ENCODE data around the gene TIMM50.
"Not testable (repeated sequence)": the region's sequence is repeated elsewhere in the genome, so short reads cannot be mapped to it uniquely, and the experiment has no call there.

The TIMM50 gene

DNA sequence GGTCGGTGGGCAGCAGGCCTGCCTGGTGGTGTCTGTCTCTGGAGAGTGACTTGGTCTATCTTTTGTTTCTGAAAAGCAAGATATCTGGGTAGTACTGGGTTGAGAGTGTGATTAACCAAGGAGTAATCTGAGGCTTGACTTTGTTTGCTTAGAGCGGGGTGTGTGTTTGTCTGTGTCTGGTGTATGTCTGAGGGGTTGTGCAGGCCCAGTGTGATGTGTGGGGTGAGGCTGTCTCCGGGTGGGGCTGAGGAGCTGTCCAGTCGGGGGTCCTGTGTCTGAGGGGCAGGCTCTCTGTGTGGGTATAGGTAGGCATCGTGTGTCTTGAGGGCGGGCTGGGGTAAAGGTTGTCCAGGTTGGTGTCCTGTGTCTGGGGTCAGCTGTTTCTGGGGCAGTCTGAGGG is 11.1 kb upstream of the TIMM50 start:
- no peak for DNase-seq (ENCODE audit: low read depth)

GRCh38 chr19:39470724-39471339 is 9.8 kb upstream of the TIMM50 start:
- no peak for DNase-seq (ENCODE audit: low read depth)

DNA sequence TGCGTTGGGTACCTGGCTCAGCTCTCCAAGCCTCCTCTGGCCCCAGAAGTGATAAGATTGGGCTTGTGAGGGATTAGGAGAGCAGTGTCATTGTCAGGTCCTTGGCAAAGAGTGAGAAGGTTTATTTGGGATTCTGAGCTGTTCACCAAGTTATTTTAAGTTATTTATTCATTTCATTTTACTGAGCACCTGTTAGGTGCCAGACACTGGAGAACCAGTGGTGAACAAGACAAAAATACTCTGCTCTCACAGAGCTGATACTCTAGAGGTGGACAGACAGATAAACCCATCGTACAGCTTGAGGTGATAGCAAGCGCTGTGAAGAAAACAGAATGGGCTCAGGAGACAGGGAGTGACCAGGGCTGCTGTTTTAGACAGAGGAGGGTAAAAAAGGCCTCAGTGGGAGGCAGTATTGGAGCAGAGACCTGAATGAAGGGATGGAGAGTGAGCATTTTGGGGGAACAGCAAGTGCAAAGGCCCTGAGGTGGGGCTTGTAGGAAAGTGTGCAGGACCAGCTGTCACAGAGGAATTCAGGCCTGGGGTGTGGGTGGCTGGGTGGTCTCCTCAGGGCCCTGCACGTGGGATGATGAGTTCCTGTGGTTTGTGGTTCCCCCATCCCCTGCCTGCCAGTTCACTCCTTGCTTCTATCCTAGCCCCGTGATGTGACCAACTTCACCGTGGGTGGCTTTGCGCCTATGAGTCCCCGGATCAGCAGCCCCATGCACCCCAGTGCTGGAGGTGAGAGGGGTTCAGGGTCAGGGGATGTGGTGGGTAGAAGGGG is 8.7 kb upstream of the TIMM50 start:
- no peak for DNase-seq (ENCODE audit: low read depth)

- no peak for DNase-seq (ENCODE audit: low read depth)
These were observed 7.7 kb upstream of the TIMM50 start for GRCh38 chr19:39472746-39473442.

- no peak for DNase-seq (ENCODE audit: low read depth)
These were observed 7.1 kb upstream of the TIMM50 start for GRCh38 chr19:39473443-39473960.

- DNase-seq (ENCODE audit: low read depth): peak; percentile 53
These were observed 6.5 kb upstream of the TIMM50 start for GRCh38 chr19:39474139-39474620.

- no peak for DNase-seq (ENCODE audit: low read depth)
These were observed 4.9 kb upstream of the TIMM50 start for GRCh38 chr19:39475748-39476147.

DNA sequence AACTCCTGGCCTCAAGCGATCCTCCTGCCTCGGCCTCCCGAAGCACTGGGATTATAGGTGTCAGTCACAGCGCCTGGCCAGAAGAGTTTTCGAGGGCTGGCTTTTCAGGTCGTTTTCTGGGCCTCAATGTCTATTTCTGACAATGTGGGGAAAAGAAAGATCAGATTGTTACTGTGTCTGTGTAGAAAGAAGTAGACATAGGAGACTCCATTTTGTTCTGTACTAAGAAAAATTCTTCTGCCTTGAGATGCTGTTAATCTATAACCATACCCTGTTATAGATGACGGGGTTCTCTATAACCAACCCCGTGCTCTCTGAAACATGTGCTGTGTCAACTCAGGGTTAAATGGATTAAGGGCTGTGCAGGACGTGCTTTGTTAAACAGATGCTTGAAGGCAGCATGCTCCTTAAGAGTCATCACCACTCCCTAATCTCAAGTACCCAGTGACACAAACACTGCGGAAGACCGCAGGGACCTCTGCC is 1.3 kb upstream of the TIMM50 start:
- DNase-seq (ENCODE audit: low read depth): not testable (repeated sequence)

DNA sequence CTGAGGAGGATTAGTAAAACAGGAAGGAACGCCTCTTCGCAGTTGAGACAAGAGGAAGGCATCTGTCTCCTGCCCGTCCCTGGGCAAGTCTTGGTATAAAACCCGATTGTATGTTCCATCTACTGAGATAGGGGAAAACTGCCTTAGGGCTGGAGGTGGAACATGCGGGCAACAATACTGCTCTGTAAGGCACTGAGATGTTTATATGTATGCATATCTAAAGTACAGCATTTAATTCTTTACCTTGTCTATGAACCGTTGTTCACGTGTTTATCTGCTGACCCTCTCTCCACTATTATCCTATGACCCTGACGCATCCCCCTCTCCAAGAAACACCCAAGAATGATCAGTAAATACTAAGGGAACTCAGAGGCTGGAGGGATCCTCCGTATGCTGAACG is 722 bp upstream of the TIMM50 start:
- no peak for DNase-seq (ENCODE audit: low read depth)

GRCh38 chr19:39481229-39481545 is 549 bp downstream of the TIMM50 start:
- DNase-seq (ENCODE audit: low read depth): no peak

- no peak for DNase-seq (ENCODE audit: low read depth)
These were observed 1.0 kb downstream of the TIMM50 start for GRCh38 chr19:39481676-39482075.

DNA sequence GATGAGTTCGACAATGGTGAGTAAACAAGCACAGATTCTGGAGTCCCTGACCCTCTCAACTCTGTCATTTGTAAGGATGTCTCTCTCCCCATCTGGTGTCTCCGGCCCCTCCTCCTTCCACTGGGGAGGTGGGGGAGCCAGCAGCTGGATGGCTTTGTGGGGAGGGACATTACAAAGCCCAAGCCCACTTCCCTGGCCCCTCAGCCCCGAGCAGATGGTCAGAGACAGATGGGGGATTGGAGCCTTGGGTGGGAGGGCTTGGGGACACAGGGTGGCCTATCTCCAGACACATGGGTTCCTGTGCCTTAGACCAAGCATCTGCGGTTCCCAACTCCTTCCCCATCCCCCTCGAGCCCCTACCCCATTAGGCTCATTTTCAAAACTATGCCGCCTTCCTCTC is 2.5 kb downstream of the TIMM50 start:
- DNase-seq (ENCODE audit: low read depth): no peak

DNA sequence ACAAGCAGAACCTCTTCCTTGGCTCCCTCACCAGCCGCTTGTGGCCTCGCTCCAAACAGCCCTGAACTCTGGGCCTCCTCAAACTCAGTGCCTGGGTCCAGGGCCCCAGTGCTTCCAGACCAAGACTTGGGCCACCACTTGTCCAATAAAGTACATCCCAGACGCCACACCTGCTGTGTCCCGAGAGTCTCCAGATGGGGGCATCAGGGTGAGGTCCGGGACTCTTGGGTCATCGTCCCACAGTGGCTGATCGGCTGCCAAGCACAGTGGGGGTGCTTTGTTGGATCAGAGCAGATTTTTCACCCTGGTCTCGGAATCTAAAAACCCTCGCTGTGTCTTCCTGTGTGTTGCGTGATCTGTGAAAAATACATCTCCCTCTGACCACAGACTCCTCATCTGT is 9.1 kb downstream of the TIMM50 start:
- DNase-seq (ENCODE audit: low read depth): no peak

- DNase-seq (ENCODE audit: low read depth): no peak
These were observed 11.6 kb downstream of the TIMM50 start for GRCh38 chr19:39492225-39492624.

- no peak for DNase-seq (ENCODE audit: low read depth)
These were observed 12.2 kb downstream of the TIMM50 start for GRCh38 chr19:39492788-39493187.

DNA sequence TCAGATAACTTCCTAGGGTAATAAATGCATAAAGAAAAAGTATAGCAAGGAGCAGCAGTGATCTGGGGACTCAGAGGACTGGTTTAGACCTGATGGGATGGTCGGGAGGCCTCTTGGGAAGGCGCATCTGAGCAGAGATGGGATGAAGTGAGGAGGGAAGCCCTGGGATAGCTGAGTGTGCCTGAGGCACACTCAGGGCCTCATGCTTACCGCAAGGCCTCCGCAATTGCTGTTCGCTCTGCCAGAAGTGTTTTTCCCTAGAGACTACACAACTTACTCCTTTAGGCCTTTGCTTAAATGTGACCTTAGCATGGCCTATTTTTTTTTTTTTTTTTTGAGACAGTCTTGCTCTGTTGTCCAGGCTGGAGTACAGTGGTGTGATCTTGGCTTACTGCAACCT is 14.0 kb downstream of the TIMM50 start:
- no peak for DNase-seq (ENCODE audit: low read depth)

- DNase-seq (ENCODE audit: low read depth): no peak
These were observed 15.4 kb downstream of the TIMM50 start for GRCh38 chr19:39496063-39496462.

GRCh38 chr19:39497701-39497995 is 17.0 kb downstream of the TIMM50 start:
- no peak for DNase-seq (ENCODE audit: low read depth)

- DNase-seq (ENCODE audit: low read depth): no peak
These were observed 17.6 kb downstream of the TIMM50 start for GRCh38 chr19:39497996-39498797.

DNA sequence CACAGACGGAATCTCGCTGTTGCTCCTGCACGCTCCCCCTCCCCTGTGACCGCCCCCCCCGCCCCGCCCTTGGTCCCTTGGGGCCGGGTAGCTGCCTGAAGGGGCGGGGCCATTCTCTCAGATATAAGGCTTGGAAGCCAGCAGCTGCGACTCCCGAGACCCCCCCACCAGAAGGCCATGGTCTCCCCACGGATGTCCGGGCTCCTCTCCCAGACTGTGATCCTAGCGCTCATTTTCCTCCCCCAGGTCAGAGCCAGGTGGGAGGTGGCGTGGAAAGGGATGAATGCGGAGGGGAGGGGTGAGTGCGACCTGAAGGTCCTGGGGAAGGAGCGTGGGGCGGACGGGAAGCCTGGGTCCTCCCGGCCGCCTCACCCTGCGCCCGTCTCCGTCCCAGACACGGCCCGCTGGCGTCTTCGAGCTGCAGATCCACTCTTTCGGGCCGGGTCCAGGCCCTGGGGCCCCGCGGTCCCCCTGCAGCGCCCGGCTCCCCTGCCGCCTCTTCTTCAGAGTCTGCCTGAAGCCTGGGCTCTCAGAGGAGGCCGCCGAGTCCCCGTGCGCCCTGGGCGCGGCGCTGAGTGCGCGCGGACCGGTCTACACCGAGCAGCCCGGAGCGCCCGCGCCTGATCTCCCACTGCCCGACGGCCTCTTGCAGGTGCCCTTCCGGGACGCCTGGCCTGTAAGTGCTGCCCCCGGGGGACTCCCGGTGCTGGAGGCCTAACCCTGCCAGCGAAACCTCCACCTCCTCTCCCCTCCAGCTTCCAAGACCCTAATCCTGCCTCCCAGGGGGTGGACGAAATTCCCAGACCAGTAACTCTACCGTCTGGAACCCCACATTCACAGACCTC is 18.4 kb downstream of the TIMM50 start, which contains the start of gene DLL3:
Gene DLL3 (plus strand): TSS at position 150 of the 845 bp plus-strand sequence. CDS start 28 bp downstream, at position 178.
- no peak for DNase-seq (ENCODE audit: low read depth)

- DNase-seq (ENCODE audit: low read depth): no peak
These were observed 19.3 kb downstream of the TIMM50 start for GRCh38 chr19:39499932-39500331.
